ENCODE results near the gene LRPAP1. TPM values are rescaled to one million over a fixed set of nuclear protein-coding genes. Genes with fewer than 3 reads are reported as not detected.

LRPAP1 gene
- total RNA-seq, 1 experiment from 2014 or later = 90.8 TPM

DNA sequence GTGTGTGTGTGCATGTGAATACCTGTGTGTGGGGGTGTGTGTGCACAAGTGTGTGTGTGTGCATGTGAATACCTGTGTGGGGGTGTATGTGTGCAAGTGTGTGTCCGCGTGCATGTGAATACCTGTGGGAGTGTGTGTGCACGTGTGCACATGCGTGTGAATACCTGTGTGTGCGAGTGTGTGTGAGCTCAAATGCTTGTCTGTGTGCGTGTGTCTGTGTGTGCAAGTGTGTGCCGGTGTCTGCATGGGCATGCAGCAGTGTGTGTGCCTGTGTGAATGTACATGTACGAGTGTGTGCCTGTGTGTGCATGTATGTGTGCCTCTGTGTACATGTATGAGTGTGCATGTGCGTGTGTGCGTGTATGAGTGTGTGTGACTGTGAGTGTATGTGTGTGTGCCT lies 64.1 kb downstream of the LRPAP1 start (continued):
- no peak for TF ChIP-seq ZNF121 (CRISPR knock-in tag; IDR thresholded peaks at IDR 0.05)
- TF ChIP-seq, protein P1, sequence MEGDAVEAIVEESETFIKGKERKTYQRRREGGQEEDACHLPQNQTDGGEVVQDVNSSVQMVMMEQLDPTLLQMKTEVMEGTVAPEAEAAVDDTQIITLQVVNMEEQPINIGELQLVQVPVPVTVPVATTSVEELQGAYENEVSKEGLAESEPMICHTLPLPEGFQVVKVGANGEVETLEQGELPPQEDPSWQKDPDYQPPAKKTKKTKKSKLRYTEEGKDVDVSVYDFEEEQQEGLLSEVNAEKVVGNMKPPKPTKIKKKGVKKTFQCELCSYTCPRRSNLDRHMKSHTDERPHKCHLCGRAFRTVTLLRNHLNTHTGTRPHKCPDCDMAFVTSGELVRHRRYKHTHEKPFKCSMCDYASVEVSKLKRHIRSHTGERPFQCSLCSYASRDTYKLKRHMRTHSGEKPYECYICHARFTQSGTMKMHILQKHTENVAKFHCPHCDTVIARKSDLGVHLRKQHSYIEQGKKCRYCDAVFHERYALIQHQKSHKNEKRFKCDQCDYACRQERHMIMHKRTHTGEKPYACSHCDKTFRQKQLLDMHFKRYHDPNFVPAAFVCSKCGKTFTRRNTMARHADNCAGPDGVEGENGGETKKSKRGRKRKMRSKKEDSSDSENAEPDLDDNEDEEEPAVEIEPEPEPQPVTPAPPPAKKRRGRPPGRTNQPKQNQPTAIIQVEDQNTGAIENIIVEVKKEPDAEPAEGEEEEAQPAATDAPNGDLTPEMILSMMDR (IDR thresholded peaks at IDR 0.05) = no peak
- TF ChIP-seq, protein P2, sequence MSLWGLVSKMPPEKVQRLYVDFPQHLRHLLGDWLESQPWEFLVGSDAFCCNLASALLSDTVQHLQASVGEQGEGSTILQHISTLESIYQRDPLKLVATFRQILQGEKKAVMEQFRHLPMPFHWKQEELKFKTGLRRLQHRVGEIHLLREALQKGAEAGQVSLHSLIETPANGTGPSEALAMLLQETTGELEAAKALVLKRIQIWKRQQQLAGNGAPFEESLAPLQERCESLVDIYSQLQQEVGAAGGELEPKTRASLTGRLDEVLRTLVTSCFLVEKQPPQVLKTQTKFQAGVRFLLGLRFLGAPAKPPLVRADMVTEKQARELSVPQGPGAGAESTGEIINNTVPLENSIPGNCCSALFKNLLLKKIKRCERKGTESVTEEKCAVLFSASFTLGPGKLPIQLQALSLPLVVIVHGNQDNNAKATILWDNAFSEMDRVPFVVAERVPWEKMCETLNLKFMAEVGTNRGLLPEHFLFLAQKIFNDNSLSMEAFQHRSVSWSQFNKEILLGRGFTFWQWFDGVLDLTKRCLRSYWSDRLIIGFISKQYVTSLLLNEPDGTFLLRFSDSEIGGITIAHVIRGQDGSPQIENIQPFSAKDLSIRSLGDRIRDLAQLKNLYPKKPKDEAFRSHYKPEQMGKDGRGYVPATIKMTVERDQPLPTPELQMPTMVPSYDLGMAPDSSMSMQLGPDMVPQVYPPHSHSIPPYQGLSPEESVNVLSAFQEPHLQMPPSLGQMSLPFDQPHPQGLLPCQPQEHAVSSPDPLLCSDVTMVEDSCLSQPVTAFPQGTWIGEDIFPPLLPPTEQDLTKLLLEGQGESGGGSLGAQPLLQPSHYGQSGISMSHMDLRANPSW (CRISPR knock-in tag; conservative IDR thresholded peaks at IDR 0.05; ENCODE audit: low read depth) = no peak
- no peak for TF ChIP-seq FOXK1 (CRISPR knock-in tag; IDR thresholded peaks at IDR 0.05)

DNA sequence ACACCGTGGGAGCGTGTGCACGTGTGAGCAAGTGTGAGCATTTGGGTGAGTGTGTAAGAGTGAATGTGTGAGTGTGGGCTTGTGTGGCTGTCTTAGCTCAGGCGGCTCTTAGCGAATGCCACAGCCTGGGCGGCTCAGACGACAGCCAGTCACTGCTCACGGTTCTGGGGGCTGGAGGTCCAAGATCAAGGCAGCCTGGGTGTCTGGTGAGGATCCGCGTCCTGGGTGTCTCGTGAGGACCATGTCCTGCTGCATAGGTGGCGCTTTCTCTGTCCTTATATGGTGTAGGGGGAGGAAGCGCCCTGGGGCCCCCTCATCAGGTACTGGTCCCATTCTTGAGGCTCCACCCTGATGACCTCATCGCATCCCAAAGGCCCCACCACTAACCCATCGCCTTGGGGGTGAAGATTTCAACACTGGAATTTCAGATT lies 64.6 kb downstream of the LRPAP1 start:
- DNase-seq (ENCODE audit: low spot score) (no peak), ATAC-seq (no peak)
- ChIA-PET CTCF (interaction anchor here (0.6 kb wide), 1 partner anchor 13 kb away, joined by 3 read pairs; no protein-coding TSS in a partner anchor), POLR2A (no interaction called here)
- Mint-ChIP-seq H3K4me3 (no peak overlapping the region), H3K27ac (no peak overlapping the region), H3K9me3 (no peaks in the 10 kb centered on the region), H3K36me3 (no peaks in the 10 kb centered on the region), H3K27me3 (ENCODE audit: low read depth) (peaks cover 35% of the 10 kb centered on the region), H3K4me1 (no peaks in the 10 kb centered on the region)
- TF ChIP-seq, protein P3, sequence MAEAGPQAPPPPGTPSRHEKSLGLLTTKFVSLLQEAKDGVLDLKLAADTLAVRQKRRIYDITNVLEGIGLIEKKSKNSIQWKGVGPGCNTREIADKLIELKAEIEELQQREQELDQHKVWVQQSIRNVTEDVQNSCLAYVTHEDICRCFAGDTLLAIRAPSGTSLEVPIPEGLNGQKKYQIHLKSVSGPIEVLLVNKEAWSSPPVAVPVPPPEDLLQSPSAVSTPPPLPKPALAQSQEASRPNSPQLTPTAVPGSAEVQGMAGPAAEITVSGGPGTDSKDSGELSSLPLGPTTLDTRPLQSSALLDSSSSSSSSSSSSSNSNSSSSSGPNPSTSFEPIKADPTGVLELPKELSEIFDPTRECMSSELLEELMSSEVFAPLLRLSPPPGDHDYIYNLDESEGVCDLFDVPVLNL (CRISPR knock-in tag; IDR thresholded peaks at IDR 0.05; ENCODE audit: borderline replicate concordance, low read depth) = no peak
- TF ChIP-seq, protein P4, sequence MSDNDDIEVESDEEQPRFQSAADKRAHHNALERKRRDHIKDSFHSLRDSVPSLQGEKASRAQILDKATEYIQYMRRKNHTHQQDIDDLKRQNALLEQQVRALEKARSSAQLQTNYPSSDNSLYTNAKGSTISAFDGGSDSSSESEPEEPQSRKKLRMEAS (CRISPR knock-in tag; IDR thresholded peaks at IDR 0.05) = no peak
- TF ChIP-seq, protein P5, sequence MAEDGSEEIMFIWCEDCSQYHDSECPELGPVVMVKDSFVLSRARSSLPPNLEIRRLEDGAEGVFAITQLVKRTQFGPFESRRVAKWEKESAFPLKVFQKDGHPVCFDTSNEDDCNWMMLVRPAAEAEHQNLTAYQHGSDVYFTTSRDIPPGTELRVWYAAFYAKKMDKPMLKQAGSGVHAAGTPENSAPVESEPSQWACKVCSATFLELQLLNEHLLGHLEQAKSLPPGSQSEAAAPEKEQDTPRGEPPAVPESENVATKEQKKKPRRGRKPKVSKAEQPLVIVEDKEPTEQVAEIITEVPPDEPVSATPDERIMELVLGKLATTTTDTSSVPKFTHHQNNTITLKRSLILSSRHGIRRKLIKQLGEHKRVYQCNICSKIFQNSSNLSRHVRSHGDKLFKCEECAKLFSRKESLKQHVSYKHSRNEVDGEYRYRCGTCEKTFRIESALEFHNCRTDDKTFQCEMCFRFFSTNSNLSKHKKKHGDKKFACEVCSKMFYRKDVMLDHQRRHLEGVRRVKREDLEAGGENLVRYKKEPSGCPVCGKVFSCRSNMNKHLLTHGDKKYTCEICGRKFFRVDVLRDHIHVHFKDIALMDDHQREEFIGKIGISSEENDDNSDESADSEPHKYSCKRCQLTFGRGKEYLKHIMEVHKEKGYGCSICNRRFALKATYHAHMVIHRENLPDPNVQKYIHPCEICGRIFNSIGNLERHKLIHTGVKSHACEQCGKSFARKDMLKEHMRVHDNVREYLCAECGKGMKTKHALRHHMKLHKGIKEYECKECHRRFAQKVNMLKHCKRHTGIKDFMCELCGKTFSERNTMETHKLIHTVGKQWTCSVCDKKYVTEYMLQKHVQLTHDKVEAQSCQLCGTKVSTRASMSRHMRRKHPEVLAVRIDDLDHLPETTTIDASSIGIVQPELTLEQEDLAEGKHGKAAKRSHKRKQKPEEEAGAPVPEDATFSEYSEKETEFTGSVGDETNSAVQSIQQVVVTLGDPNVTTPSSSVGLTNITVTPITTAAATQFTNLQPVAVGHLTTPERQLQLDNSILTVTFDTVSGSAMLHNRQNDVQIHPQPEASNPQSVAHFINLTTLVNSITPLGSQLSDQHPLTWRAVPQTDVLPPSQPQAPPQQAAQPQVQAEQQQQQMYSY (CRISPR knock-in tag; IDR thresholded peaks at IDR 0.05) = no peak
- TF ChIP-seq GABPB1 (CRISPR knock-in tag; IDR thresholded peaks at IDR 0.05) = no peak
- TF ChIP-seq, protein P6, sequence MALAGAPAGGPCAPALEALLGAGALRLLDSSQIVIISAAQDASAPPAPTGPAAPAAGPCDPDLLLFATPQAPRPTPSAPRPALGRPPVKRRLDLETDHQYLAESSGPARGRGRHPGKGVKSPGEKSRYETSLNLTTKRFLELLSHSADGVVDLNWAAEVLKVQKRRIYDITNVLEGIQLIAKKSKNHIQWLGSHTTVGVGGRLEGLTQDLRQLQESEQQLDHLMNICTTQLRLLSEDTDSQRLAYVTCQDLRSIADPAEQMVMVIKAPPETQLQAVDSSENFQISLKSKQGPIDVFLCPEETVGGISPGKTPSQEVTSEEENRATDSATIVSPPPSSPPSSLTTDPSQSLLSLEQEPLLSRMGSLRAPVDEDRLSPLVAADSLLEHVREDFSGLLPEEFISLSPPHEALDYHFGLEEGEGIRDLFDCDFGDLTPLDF (CRISPR knock-in tag; IDR thresholded peaks at IDR 0.05) = no peak
- TF ChIP-seq ZNF396 (CRISPR knock-in tag; IDR thresholded peaks at IDR 0.05; ENCODE audit: borderline replicate concordance) = no peak
- no peak for TF ChIP-seq SMAD4 (CRISPR knock-in tag; IDR thresholded peaks at IDR 0.05)
- no peak for TF ChIP-seq MYBL2 (CRISPR knock-in tag; IDR thresholded peaks at IDR 0.05)
- TF ChIP-seq ETV6 (CRISPR knock-in tag; IDR thresholded peaks at IDR 0.05) = no peak
- TF ChIP-seq, protein P7, sequence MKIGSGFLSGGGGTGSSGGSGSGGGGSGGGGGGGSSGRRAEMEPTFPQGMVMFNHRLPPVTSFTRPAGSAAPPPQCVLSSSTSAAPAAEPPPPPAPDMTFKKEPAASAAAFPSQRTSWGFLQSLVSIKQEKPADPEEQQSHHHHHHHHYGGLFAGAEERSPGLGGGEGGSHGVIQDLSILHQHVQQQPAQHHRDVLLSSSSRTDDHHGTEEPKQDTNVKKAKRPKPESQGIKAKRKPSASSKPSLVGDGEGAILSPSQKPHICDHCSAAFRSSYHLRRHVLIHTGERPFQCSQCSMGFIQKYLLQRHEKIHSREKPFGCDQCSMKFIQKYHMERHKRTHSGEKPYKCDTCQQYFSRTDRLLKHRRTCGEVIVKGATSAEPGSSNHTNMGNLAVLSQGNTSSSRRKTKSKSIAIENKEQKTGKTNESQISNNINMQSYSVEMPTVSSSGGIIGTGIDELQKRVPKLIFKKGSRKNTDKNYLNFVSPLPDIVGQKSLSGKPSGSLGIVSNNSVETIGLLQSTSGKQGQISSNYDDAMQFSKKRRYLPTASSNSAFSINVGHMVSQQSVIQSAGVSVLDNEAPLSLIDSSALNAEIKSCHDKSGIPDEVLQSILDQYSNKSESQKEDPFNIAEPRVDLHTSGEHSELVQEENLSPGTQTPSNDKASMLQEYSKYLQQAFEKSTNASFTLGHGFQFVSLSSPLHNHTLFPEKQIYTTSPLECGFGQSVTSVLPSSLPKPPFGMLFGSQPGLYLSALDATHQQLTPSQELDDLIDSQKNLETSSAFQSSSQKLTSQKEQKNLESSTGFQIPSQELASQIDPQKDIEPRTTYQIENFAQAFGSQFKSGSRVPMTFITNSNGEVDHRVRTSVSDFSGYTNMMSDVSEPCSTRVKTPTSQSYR (CRISPR knock-in tag; IDR thresholded peaks at IDR 0.05) = no peak
- TF ChIP-seq, protein P2 (CRISPR knock-in tag; conservative IDR thresholded peaks at IDR 0.05; ENCODE audit: low read depth) = no peak
- TF ChIP-seq, protein P8, sequence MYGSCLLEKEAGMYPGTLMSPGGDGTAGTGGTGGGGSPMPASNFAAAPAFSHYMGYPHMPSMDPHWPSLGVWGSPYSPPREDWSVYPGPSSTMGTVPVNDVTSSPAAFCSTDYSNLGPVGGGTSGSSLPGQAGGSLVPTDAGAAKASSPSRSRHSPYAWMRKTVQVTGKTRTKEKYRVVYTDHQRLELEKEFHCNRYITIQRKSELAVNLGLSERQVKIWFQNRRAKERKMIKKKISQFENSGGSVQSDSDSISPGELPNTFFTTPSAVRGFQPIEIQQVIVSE (CRISPR knock-in tag; IDR thresholded peaks at IDR 0.05; ENCODE audit: borderline replicate concordance) = no peak
- TF ChIP-seq, protein P9, sequence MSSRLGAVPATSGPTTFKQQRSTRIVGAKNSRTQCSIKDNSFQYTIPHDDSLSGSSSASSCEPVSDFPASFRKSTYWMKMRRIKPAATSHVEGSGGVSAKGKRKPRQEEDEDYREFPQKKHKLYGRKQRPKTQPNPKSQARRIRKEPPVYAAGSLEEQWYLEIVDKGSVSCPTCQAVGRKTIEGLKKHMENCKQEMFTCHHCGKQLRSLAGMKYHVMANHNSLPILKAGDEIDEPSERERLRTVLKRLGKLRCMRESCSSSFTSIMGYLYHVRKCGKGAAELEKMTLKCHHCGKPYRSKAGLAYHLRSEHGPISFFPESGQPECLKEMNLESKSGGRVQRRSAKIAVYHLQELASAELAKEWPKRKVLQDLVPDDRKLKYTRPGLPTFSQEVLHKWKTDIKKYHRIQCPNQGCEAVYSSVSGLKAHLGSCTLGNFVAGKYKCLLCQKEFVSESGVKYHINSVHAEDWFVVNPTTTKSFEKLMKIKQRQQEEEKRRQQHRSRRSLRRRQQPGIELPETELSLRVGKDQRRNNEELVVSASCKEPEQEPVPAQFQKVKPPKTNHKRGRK (CRISPR knock-in tag; IDR thresholded peaks at IDR 0.05; ENCODE audit: borderline replicate concordance) = no peak
